Measurements from ENCODE around the gene SWI5. TPM values are rescaled to one million over a fixed set of nuclear protein-coding genes. Genes with fewer than 3 reads are reported as not detected.
"Not testable (repeated sequence)": the region's sequence is repeated elsewhere in the genome, so short reads cannot be mapped to it uniquely, and the experiment has no call there.

Gene SWI5
- total RNA-seq: 13.9 TPM

DNA sequence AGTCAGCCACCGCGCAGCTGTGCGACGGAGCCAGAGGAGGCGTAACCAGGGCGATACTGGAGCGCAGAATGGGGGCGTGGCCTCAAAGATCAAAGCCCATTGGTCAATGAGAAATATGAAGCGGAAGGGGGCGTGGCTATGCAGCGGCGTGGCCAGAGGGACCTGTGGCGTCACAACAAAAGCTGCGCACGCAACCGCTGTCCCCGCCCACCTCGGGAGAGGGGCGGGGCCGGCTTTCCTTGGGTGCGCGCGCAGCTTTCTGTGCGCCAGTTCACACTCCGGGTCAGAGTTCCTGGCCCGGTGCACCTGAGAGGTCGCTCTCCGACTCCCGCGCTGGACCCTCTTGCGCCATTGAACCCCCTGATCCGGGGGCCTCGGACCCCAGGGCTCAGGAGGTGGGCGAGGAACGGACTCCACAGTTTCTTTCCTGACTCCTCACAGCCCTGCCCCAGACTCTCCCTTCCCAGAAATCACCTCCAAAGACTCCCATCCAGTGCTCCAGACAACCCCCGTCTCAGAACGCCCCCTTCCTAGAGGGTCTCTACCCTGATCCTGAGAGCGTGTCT lies at the start of gene SWI5:
TSS of gene SWI5 (plus strand) at position 269 of the 566 bp plus-strand sequence.
- DNase-seq: peak; percentile 100

DNA sequence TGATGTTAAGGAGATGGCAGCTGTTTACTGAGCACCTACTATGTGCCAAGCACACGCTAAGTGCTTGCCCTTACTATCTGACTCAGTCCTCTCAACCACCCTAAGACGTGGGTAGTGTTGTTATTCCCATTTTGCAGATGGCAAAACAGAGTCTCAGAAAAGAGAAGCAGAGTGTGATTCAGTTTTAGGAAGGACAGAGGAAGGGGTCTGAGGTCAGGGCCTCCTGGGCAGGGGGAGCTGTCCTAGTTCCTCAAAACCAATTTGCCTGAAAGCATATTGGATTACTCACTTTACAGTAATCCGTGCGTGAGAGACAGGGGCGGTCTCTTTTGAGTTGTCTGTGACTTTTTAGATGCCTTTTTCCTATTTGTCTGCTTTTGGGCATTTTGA lies 49.7 kb upstream of the SWI5 start:
- no peak for DNase-seq

DNA sequence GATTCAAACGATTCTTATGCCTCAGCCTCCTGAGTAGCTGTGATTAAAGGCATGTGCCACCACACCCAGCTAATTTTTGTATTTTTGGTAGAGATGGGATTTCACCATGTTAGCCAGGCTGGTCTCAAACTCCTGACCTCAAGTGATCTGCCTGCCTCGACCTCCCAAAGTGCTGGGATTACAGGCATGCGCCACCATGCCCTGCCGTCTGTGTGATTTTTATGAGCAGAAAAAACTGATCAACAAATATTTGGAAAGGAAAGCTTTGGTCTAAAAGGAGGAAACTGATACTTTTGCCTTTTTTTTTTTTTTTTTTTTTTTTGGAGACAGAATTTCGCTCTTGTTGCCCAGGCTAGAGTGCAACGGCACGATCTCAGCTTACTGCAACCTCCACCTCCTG lies 45.2 kb upstream of the SWI5 start:
- not testable (repeated sequence) for DNase-seq

DNA sequence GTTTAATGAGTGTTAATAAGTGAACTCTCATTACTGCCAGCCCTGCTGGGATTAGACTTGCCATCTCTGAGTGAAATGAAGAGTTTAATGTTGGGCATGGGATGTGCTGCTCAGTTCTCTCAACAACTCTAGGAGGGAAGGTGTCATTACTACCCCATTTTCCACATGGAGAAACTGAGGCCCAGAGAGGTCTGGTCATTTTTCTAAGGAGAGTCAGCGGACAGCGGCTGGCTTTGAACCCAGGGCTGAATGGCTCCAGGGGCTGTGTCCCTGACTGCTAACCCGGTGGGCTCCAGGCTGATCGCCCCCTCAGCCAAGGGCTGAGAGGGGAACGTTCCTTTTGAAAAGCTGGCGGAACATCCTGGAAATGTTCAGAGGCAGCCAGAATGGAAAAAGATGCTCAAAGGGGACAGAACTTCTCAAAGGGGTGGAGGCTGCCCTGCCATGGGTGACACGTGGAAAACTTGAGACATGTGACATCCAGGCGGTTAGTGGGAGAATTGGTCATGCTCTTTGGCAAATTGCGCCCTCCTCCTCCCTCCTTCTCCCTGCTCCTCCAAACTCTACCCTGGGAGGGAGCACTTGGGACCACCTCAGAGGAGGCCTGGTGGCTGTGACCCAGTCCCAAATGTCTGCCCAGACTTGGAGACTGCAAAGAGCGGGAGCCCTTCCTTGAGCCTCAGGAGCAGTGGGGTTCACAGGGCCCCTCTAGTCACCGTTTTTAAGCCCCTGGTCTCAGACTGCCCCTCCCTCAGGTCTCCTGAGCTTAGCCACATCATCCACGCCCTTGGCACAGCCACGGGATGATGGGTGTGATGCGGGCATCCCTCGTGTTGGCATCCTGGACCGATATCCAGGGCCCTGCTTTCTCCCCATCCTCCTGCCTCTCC lies 44.2 kb upstream of the SWI5 start:
- DNase-seq: peak; percentile 56

DNA sequence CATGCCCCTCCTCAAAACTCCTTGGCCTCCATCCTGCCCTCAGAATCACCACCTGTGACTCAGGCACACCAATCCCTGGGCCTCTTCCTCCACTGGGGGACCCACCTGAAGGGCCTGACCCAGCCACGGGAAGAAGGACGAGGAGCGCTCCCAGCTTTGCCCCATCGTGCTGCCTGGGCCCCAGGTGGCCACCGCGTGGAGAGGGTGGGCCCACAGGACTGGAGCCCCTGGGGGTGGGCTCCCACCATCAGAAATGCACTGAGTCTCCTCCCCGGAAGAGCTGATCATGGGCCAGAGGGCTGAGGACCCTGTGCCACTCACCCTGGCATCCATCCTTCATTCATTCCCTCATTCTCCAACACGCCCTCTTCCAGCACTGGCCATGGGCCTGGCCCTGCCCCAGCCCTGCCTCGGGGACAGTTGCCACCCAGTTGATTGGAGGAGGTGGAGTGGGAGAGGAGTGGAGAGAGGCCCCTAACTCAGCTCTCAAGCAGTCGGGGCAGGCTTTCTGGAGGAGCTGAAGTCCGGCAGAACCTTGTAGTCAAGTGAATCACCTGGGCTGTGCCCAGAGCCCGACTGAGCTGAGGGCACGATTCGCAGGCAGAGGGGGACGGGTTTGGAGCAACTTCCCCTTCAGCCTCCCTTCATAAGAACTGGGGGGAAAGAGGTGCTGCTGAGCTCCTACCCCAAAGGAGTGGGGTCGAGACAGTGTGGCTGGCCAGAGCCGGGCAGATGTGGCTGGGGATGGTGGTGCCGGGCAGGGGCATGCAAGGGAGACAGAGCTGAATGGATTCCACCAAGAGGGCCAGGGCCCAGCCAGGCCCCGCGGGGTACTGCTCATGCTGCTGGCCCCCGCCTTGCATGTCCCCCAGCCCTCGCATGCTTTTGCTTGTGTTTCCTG lies 43.3 kb upstream of the SWI5 start:
- no peak for DNase-seq

DNA sequence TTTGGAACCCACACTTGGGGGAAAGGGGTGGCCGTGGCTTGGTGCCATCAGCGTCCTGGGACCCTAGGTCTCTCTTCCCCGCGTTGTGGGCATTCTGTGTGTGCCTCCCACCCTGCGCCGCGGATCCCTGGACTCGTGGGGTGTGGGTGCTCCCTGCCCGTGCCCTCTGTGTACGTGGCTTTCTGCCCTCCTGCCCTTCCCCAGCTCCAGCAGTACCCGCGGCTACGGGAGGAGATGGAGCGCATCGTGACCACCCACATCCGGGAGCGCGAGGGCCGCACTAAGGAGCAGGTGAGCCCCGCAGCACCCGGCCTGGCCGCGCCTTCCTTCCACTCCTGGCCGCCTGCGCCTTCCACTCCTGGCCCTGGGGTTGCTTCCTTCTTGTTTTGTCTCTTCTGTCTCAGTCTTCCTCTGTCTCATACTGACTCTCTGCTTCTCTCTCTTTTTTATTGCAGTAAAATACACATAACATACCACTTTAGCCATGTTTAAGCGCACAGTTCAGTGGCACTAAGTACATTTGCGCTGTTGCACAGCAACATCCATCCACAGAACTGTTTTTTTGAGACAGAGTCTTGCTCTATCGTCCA lies 42.2 kb upstream of the SWI5 start:
- no peak for DNase-seq

DNA sequence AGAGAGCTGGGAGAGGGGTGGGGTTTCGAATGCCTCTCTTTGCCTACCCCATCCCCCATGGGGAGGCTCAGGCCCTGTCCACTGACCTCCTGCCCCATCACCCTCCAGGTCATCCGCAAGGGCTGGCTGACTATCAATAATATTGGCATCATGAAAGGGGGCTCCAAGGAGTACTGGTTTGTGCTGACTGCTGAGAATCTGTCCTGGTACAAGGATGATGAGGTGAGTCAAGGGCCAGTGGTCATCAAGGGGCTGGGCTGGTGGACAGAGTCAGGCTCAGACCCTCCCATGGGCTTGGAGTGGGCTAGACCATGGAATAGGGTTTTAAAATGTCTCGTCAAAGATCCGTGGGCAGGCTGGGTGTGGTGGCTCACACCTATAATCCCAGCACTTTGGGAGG lies 34.0 kb upstream of the SWI5 start:
- DNase-seq: no peak

DNA sequence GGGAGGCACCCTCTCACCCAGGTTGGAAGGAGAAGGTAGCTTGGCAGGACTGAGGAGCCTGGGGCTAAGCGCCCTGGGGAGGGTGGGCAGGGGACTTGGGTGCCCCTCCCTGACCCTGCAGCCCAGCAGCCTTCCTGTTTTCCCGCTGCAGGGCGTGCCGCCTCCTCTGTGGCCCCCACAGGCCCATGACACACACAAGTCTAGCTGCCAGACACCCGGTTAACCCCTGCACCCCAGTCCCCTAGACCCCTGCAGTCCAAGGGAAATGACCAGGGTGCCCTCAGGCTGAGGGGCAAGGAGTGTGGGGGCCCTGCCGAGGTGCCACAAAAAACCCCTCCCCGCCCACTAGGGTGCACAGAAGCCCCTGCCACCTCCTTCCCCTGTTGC lies 33.3 kb upstream of the SWI5 start:
- no peak for DNase-seq

DNA sequence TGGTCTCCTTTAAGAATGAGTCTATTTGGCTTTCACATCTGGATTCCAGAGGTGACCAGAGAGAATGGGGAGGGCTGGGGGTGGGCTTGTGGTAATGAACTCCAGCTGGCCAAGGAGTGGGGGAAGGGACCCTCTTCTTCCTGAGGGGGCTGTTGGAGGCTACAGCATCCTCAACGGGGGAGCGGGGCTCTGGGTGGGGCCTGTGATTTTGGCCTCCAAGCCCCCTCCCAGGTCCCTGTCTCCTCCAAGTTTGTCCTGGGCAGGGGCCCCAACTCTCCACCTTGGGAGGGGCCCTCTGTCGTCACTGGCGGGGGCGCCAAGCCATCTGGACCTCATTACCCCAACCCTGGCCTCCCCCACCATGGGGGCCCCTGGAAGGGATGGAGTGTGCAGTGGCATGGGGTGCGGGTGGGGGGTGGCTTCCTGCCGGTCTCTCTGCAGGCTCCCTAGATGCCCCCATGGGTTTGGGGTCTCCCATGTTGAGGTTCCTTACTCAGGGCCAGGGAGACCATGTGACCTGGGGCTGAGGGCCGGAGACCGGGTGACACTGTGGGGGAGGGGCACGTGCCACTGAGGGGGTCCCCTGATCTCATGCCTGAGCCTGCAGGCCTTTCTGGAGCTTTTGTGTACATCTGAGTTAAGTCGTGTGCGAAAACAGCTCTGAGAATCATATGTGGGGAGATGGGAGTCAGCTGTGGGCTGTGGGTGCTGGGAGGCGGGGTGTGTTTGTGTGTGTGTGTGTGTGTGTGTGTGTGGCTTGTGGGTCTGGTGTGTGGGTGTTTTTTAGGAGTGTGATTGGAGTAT lies 32.7 kb upstream of the SWI5 start:
- peak; percentile 96 for DNase-seq

DNA sequence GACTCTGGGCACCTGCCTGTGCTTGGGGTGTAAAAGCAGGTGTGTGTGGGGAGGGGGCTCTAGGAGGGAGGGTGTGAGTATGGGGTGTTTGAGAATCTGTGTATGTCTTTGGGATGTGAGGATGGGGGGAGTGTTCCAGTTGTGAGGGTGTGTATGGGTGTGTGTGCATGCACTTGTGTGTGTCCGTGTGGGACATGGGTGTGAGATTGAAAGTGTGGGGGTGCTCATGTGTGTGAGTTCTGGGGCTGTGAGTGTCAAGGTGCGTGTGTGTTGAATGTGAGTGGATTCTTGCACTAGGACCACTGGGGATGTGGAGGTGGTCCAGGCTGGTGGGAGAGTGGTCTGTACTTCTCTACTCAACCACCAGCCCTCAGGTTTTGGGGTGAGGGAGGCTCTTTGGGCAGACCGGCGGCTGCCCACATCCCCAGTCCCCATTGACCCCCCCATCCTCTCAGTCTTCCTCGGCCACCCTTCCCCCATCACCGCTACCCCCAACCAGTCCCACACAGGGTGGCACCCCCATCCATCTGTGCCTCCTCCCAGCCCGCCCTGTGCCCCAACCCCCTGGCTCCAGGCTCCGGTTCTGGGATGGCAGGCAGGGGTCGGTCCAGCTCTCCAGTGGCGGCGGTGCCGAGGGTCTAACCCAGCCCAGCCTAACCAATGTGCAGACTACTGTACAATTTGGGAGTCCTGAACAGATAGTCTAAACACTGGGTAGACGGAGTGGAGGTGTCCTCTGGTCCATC lies 31.8 kb upstream of the SWI5 start:
- peak; percentile 69 for DNase-seq

DNA sequence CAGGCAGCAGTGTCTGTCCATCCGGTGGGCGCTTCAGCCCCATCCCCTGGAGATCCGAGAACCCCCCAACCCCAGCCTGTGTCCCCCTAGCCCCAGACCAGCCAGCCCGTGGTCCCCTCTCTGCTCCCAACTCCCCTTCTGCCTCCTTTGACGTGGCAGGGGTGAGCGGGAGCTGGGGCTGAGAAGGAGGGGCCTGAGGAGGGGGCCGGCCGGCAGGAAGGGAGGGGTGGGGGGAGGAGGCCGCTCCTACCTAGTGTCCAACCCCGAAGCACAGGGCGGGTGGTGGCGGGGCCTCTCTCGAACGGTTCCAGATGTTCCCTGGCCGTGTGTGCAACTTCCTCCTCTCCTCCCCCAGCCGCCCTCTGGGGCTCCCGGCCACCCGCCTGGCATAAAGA lies 31.2 kb upstream of the SWI5 start:
- peak; percentile 96 for DNase-seq

DNA sequence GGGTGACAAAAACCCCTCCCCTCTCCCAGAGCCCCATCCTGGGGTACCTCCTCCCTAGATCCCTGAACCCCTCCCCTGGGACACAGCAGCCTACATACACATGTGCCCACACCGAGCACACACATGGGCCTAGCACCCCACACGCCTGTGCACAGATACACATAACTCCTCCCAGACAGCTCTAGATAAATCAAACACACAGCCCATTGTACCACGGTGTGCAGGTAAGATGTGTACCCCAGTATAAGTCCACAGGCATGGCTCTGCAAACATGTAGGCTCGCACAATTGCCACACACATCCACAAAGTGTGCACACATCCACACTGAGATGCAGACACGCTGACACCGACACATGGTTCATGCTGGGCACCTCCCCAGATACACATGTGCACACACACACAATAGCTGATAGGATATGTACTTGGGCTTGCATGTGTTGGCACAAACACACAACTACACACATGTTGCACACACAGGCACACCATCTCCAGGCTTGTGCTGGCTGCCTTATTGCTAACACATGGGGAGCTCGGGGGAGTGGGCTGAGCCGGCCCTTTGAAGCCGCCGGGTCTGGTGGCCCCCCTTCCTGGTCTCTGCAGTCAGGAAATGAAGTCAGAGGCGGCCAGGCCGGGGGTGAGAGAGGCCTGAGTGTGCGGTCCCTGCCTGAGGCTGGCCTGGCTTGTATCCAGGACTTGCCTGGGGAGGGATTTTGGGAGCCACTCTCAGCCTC lies 30.5 kb upstream of the SWI5 start:
- DNase-seq: peak; percentile 94

DNA sequence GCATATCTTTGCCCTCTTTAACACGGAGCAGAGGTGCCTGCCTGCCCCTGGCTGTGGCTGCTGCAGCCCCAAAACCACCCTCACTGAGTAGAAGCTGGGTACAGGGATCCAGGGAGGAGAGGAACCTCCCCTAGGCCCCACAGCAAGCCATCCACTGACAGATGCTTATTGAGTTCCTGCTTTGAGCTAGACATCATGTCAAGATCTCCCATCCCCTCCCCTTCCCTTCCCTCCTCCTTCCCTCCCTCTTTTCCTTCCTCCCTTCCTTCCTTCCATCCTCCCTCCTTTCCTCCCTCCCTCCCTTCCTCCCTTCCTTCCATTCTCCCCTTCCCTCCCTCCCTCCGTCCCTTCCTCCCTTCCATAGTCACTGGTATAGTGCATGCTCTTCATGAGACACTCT lies 29.6 kb upstream of the SWI5 start:
- DNase-seq: peak; percentile 47

DNA sequence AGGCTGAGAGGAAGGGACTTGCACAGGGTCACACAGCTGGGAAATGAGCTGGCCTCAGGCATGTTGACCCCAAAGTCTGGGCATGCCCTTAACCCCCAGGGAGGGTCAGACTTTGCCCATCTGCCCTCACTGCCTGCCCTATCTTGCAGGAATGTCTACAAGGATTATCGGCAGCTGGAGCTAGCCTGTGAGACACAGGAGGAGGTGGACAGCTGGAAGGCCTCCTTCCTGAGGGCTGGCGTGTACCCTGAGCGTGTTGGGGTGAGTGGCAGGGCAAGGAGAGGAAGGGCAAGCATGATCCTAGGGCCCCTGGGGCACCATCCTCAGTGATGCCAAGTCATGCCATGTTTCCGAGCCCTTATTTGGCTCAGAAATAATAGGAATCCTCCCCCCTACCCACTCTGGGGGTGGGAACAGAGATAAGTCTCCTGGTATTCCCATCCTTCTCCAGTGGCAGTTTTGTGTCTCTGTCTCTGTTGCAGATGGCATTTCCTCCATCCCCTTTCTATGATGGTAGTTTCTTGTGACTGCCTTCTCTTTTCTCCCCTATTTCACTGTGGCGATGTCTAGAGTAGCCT lies 28.8 kb upstream of the SWI5 start:
- DNase-seq: no peak

DNA sequence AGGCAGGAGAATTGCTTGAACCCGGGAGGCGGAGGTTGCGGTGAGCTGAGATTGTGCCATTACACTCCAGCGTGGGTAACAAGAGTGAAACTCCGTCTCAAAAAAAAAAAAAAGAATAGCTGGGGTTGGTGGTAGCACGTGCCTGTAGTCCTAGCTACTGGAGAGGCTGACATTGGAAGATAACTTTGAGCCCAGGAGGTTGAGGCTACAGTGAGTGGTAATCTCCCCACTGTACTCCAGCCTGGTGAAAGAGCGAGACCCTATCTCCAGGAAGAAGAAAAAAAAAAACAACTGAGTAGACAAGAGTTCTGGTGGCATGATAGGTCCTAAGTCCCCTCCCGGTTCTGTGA lies 26.5 kb upstream of the SWI5 start:
- DNase-seq: no peak

DNA sequence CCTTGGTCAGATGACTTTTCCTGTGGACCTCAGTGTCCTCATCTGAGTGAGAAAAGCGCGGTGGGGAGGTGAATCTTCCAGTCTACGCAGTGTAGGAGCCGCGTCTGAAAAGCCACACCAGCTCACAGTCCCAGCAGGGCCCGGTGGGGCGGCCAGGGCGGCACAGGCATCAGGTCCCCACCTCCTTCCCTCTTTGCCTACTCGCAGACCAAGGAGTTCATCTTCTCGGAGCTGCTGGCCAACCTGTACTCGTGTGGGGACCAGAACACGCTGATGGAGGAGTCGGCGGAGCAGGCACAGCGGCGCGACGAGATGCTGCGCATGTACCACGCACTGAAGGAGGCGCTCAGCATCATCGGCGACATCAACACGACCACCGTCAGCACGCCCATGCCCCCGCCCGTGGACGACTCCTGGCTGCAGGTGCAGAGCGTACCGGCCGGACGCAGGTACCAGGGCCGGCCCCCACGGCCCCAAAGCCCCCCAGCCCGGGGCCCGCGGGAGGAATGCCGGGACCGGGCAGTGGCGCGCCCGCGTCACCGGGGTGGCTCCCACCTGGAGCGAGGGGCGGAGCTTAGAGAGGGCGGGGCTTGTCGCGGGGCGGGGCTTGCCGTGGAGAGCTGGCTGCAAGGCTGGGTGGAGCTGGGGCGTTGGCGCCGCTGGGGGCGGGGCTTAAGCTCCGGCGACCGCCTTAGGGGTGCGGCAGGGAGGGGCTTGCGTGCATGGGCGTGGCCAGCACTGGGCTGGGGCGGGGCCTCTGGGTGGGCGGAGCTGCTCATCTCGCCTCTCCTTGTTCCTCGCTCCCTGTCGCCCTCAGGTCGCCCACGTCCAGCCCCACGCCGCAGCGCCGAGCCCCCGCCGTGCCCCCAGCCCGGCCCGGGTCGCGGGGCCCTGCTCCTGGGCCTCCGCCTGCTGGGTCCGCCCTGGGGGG lies 25.9 kb upstream of the SWI5 start:
- DNase-seq: no peak

DNA sequence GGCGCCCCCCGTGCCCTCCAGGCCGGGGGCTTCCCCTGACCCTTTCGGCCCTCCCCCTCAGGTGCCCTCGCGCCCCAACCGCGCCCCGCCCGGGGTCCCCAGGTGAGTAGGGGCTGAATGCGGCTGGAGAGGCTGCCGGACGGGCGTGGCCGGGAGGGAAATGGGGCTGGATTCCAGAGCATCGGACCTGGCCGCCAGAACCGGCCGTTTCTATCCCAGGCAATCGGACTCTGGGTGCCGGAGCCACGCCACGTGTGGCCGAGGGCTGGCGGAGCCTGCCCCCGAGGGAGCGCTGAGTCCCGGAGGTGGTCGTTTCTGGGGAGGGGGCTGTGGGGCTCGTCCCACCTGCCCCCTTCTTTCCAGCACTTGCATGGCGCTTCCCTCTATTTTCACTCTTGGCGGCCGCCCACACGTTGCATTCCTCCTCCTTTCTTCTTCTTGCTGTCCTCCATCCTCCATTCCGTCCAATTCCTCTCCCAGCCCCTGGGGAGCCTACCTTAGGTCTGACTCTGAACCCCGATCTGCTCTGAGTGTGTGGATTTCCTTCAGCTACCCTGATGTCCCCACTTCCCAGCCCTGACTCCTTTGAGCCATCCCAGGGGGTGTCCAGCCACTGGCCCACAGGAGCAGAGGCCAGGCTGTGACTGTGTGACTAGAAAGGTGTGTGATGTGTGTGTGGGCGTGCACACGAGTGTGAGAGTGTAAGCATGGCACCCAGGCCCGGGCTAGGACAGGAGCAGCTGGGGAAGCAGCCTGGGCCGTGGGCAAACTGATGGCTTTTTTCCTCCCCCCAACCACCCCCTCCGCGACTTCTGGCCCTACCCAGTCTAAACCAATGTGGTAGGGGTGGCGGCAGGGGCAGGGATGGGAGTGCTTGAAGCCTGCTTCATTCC lies 25.0 kb upstream of the SWI5 start:
- no peak for DNase-seq

DNA sequence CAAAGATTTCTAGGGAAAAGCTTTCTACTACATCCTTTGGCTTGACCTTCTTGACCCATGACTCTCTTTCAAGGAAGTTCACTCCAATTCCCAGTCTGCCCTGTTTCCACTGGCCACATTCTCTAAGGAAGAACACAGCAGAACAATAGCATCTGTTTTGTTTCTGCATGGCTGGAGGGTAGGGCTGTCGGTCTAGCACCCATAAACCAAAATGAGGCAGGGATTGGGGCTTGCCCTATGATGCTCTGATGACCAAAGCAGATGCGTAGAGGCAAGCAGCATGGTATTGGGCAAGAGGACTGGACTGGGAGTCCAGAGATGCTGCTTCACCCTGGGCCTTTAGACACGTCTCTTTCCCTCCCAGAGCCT lies 24.4 kb upstream of the SWI5 start:
- DNase-seq: no peak

Measured in skin of body (tissue), 2 donors.